Measurements from ENCODE around the gene VAV3.
A peak's percentile ranks its signal among the peaks of the same experiment; 100 is the strongest.
"Not testable (repeated sequence)": the region's sequence is repeated elsewhere in the genome, so short reads cannot be mapped to it uniquely, and the experiment has no call there.

VAV3 gene

DNA sequence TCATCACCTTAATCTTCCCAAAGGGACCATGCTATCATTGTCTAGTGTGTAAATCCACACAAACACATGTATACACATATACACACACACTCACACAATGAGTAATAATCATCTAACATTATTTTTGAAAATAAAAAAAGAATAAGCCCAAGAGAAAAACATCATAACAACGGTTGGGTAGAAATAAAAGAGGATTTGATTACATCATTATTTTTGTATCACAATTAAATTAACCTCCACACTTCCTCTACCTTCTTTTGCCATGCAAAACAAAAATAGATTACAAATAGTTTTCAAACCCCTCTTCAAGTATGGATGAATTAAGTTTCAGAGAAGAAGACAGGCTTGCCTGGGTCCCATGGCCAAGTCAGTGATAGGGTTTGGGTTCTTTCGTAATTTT, 238.1 kb downstream of the VAV3 start:
- no peak for DNase-seq

DNA sequence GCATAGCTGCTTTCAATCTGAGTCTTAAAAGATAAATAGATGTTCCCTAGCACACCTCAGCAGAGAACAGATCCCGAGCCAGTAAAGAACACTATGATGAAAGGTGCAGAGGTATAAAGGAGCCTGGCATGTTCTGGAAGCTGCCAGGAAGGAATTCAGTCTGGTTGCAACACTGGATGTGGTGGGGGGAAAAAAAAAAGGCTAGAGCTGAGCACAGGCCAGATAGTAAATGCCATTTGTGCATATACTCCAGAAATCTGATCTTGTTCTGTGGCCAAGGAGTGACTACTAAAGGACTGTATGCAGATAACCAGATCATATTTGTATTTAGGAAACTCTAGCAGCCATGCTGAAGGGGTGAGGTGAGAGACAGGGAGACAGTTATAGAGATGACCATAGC, 240.3 kb downstream of the VAV3 start:
- no peak for DNase-seq

GRCh38 chr1:107720210-107720609, 244.8 kb downstream of the VAV3 start:
- DNase-seq, result not testable (repeated sequence)

DNA sequence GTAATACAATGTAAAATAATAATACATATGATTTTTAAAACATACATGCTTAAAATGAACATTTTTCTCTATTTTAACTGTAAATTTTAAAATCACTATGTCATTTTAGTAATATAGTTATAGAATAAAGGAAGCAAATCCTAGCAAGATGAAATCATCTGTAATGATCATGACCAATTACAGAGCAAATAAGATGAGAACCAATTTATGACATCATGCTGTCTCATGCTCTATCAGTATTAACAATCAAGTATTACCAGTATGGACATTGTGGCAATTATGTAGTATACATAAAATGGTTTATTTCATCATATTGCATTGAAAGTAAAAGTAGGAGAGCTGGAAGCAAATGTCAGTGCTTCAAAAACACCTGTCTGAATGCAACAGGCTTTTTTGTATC, 255.0 kb downstream of the VAV3 start:
- DNase-seq, result no peak

- DNase-seq, result no peak
Observed at GRCh38 chr1:107707111-107707510, 257.9 kb downstream of the VAV3 start.

DNA sequence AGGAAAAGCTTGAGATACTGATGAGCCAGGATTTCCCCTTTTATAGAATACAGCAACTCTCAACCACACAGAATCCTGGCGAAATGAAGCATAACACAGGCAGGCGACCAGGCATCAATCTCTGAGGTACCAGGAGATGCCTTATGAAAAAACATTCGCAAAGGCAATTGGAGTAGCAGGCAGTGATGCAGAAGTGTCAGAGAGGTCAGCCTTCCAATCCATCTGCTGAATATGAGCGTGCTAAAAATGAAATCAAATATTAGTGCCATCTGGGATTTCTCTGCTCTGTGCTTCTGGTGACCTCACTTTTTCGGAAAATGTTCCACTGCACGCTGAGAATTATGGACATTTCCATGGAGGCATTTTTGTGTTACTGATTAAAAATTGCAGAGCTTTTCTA, 258.8 kb downstream of the VAV3 start:
- no peak for DNase-seq

DNA sequence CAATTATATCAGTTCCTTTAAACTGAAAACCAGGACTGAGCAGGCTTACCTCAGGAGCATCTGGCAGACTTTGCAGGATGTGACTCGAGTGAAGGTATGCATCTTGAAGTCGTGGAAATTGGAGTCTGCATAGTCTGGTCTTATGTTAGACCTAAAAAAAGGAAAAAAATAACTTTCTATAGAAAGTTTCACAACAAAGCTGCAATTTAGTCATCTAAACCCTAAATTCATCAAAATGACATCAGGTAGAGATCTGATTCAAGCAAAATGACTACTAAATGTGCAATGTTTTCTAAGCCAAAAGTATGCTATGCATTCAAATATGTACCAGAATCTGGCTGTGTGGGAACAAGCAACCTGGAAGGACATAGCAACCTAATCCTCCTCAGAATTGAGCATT, 260.1 kb downstream of the VAV3 start:
- no peak for DNase-seq

GRCh38 chr1:107702946-107703571, 261.9 kb downstream of the VAV3 start:
- no peak for DNase-seq

DNA sequence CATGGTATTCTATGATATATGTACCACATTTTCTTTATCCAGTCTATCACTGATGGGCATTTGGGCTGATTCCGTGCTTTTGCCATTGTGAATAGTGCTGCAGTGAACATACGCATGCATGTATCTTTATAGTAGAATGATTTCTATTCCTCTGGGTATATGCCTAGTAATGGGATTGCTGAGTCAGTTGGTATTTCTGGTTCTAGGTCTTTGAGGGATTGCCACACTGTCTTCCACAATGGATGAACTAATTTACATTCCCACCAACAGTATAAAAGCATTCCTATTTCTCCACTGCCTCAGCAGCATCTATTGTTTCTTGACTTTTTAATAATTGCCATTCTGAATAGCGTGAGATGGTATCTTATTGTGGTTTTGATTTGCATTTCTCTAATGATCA, 264.3 kb downstream of the VAV3 start:
- not testable (repeated sequence) for DNase-seq

- peak in 1 of 3 experiments; percentile 19 for DNase-seq
Observed at GRCh38 chr1:107698161-107698560, 266.8 kb downstream of the VAV3 start.

DNA sequence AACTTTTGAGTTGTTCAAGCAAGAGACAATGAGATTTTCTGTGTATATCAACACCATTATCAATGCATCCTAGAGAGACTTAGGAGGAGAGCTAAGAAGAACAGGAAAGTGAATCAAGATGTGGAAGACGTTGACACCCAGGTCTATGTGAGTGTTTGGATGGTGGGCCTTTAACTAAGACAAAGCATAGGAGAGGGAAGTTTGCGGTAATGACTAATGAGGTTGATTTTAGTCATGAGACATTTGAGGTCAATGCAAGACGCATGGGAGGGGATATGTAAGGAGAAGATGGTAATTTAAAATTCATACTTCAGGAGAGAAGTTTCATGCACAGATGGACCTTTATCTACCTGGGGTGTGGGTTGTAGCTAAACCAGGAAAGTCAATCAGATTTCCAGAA, 269.6 kb downstream of the VAV3 start:
- DNase-seq, result no peak

DNA sequence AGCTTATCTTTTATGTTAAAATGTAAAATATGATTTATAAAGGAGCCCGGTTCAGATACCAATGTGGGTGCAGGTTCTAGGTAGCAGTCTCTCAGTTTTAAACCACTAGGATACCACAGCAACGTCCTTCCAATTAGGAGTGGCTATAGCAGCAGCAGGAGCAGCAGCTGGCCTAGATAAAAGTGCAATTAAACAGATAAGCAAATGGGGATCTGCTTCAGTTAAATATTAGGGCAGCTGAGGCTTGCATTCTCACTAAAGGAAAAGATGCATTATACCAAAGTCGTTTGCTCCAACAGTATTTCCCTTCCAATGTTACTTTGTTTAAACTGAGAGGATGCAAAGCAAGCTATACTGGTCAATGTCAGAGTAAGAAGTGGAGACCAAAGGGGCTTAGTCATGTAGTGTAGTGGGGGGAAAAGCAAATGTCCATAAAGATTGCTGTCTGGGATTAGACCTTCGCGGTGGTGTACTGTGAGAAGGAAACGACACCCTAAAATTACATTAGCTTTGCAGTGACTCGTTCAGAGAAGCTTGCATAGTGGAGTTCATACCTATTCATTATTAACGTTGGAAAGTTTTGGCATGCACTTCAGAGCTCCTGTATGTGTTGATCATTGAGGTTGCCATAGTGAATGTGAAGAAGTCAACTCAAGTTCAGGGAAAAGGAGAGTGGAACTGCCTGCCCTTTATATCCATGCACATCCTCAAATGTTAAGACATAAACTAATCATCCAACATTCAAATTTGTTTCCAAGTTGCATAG, 272.2 kb downstream of the VAV3 start:
- DNase-seq, result peak in 1 of 3 experiments; percentile 23

GRCh38 chr1:107691540-107691939, 273.4 kb downstream of the VAV3 start:
- no peak for DNase-seq

DNA sequence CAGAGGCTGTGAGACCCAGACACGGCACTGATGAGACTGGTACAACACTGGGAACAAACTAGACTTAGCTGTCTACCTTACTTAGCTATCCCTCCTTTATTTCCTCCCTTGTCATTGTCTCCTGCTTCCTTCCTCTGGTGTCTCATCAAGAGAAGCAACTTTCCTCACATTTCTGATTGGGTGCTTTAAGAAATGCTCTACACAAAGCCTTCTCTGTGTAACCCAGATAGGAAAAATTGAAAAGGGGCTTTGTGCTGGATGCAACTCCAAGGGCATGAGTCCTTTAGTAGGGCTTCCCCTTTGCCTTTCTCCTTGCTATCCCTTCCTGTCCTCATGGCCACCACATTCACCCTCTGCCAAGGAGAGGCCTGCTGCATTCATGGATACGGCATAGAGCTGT, 274.5 kb downstream of the VAV3 start:
- DNase-seq, result no peak

DNA sequence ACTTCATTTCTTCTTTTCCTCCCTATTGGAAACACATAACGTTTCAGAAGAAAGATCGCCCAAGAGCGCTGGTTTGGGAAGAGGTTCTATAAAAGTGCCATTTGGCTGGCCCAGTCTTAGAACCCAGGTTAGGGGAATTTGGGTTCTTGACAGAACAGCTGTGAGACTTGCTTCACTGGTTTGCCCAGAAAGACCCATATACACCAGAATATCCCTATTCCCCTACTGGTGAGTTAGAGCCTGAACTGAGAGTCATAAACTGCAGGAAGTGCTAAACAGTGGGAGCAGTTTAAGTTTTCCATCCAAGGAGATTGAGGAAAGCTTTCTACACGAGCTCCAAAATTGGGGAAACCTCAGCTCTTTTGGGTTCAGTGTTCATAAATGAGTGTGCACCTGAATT, 275.2 kb downstream of the VAV3 start:
- DNase-seq, result no peak

GRCh38 chr1:107689159-107689558, 275.8 kb downstream of the VAV3 start:
- no peak for DNase-seq

DNA sequence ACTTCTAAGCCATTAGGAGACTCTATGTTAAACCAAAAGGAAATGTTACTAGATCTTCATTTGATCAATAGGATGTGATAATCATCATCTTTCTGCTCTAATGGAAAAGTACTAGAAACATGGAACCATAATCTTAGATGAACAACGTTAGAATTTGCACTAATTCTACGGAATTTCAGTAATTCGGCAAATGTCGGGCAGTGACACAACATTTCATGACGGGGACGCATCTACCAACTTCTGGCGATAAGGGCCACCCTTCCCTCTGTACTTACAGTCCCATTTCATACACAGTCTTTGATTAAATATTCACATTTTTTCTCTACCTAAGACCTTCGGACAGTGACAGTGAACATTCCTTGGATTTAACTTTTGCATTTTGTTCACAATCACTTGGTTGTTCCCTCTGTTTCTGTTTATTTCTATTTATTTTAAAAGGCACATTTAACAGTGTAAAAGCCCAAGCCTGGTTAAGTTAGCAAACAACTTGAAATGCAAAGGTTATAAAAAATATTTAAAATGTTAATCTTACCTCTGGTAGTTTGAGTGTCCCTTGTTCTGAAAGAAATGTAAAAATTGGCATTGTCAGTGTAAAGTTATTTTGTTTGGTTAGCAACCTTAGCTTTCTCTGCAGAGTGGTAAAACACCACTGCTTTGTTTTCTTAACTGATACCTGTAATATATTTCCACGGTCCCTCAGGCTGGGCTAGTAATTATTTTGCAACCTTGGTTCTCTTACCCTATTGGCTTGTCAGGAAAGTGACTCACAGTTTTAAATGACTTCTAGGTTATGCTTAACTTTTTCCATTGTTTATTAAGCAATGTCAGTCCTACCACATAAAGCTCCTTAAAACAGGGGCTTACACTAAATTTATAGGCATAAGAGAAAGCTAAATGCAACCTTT, 276.9 kb downstream of the VAV3 start:
- peak in 1 of 3 experiments; percentile 5 for DNase-seq

DNA sequence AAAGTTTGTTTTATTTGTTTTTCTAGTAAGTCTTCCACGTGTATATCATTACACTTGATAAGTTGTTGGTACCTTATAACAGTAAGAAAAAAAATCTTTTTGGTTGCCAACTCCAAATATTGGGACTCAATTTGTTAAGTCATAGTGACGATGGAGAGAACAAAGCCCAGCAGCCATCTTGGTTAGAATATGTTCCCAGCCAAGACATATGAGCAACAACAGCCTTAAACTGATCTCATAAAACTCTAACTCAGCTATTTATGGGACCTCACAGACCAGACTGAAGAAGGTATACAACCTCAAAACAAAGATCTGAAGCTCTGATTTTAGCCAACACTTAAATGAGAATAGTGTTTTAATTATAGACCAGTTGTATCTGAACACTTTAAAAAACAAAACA, 281.3 kb downstream of the VAV3 start:
- DNase-seq, result peak in 1 of 3 experiments; percentile 72

DNA sequence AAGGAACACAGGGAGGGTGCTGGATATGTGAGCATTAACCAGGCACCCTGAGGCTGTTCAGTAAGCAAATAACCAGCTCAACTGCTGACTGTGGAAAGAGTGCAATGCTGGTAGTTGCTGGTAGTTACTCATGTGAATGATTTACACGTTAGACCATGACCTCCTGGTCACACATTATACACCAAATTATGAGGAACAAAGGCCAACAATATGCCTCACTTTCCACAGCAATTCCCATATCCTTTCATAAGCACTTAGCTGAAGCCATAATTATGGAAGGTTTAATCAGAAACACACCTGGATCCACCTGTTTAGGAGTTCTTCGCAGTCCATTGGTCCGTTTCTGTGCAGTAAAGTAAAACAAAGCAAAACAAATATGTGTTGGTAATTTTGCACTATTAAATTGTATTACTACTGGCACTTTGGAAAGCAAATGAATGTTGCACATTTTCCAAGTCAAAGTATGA, 281.8 kb downstream of the VAV3 start:
- DNase-seq, result peak in 2 of 3 experiments; percentile 65 to 93

DNA sequence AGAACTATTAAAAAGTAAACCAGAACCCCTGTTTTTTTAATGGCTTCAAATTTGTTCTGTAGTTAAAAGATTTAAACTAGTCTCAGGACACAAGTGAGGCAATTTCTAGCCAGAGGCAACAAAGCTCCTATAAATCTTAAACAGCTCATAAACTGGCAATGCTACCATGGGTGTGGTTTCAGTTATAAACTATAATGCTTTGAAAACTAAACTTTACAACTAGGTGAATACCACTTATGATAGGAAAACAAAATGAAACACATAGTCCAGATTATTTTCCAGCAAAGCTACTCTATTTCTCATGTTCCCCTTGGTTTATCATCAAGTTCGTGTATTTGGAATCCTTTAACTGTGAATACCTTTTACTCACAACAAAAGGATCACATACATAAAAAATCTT, 282.5 kb downstream of the VAV3 start:
- no peak for DNase-seq

GRCh38 chr1:107681001-107681479, 283.9 kb downstream of the VAV3 start:
- DNase-seq, result no peak

- no peak for DNase-seq
Observed at GRCh38 chr1:107680579-107680985, 284.4 kb downstream of the VAV3 start.

DNA sequence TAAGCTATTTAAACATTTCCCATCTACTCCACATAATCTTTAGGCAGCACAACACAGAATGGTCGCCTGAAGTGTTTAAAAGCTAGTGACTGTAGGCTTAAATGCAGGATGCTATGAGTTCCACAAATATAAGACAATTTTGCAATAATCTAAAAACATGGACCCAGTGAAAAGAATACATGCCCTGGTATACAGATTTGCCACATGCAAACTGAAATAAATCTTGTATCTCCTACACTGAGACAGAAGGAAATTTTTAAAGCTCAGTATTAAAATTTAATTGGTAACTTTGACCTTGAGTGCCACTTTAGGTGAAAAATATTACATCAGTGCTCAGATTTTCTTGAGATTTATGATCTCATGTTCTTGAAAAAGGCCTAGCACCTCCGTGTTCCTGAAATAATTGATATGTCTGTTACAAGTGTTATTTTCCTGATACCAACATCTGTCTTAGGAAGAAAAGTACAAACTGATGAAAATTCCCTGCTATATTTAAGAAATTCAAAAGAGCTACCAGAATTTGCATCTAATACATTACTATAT, 285.5 kb downstream of the VAV3 start:
- DNase-seq, result no peak
